Activated CD4-positive, alpha-beta T cell treated with anti-CD3 and anti-CD28 coated beads, Interleukin-2, amount 50 U/mL, for 16 hours (primary cell): Measurements from ENCODE around the gene SNPH.

Experiments used
- DNase-seq: peaks from one replicate; pipeline ENCODE4 v3.0.0-alpha.2; 2020

Gene SNPH

GRCh38 chr20:1265226-1265915, 723 bp upstream of the SNPH start:
- DNase-seq, result no peak

GRCh38 chr20:1265916-1266166, 253 bp upstream of the SNPH start:
- DNase-seq, result no peak

GRCh38 chr20:1267161-1267560, 1.1 kb downstream of the SNPH start:
- no peak for DNase-seq

GRCh38 chr20:1267809-1268374, 1.8 kb downstream of the SNPH start:
- DNase-seq, result no peak

GRCh38 chr20:1269235-1269634, 3.1 kb downstream of the SNPH start:
- no peak for DNase-seq

- no peak for DNase-seq
Measured at GRCh38 chr20:1269850-1270249, 3.8 kb downstream of the SNPH start.

GRCh38 chr20:1272368-1273100, 6.4 kb downstream of the SNPH start:
- no peak for DNase-seq

GRCh38 chr20:1273366-1273765, 7.3 kb downstream of the SNPH start:
- DNase-seq, result no peak

GRCh38 chr20:1274485-1275311, 8.6 kb downstream of the SNPH start:
- DNase-seq, result no peak

GRCh38 chr20:1275919-1276318, 9.8 kb downstream of the SNPH start:
- DNase-seq, result no peak

- DNase-seq, result no peak
Measured at GRCh38 chr20:1277529-1278322, 11.6 kb downstream of the SNPH start.

- DNase-seq, result no peak
Measured at GRCh38 chr20:1278993-1279392, 12.9 kb downstream of the SNPH start.

GRCh38 chr20:1280195-1281102, 14.4 kb downstream of the SNPH start:
- no peak for DNase-seq

GRCh38 chr20:1281279-1282057, 15.4 kb downstream of the SNPH start:
- DNase-seq, result no peak

- DNase-seq, result no peak
Measured at GRCh38 chr20:1282966-1283365, 16.9 kb downstream of the SNPH start.

- no peak for DNase-seq
Measured at GRCh38 chr20:1283522-1284510, 17.7 kb downstream of the SNPH start.

GRCh38 chr20:1286267-1287024, 20.4 kb downstream of the SNPH start:
- DNase-seq, result no peak

- no peak for DNase-seq
Measured at GRCh38 chr20:1287306-1287705, 21.2 kb downstream of the SNPH start.
